CD4-positive, alpha-beta T cell treated with Interferon alpha-2 for 1 hour (primary cell): Measurements from ENCODE around the gene TPRKB.
"Not testable (repeated sequence)": the region's sequence is repeated elsewhere in the genome, so short reads cannot be mapped to it uniquely, and the experiment has no call there.

ENCODE experiments used
- DNase-seq, 2 donors: peaks; one replicate each; pipeline ENCODE4 v3.0.0-alpha.2; 2020 to 2022

The TPRKB gene

DNA sequence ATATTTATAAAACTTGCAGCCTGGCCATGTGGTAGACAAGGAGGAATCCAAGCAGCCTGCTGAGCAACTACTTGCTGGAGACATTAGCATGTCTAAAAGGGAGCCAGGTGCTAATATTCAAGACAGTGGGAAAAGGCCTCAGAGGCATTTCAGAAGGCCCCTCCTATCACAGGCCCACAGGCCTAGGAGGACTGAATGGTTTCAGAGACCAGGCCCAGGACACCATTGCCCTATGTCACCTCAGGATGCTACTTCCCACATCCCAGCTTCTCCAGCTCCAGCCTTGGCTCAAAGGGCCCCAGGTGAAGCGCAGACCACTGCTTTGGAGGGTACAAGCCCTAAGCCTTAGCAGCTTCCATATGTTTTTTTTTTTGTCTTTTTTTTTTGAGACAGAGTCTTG, 39.0 kb downstream of the TPRKB start:
- no peak for DNase-seq

DNA sequence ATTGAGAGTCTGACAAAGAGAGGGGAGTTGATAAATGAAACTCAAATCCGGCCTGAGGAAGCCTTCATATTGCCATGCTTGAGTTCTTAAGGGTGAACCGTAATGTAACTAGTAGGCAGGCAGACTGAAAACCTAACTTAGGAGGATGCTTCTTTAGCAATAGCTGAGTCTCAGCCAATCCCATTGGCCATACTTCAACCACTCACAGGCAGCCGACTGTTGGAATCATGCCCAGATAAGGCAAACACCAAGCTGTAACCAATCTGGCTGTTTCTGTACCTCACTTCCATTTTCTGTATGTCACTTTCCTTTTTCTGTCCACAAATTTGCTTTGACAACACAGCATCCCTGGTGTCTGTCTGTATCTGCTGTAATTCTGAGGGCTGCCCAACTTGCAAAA, 39.5 kb downstream of the TPRKB start:
- no peak for DNase-seq

DNA sequence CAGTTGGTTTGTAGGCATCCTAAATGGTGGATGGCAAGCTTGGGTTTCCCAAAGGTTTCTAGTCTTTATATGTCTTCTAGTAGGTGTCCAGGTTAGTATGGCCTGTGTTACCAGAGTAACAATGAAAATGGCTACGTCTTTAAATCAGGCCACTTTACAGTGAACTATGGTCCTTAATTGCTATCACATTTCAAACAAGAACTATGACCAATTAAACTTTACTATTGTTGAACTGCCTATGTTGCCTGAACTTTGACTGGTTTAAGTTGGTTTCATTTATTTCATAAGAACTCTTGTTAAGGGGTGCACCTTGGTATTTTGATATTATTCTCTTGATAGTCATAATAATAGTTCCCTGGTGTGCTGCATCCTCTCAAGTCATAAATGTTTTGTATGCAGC, 40.2 kb downstream of the TPRKB start:
- DNase-seq = not testable (repeated sequence)

DNA sequence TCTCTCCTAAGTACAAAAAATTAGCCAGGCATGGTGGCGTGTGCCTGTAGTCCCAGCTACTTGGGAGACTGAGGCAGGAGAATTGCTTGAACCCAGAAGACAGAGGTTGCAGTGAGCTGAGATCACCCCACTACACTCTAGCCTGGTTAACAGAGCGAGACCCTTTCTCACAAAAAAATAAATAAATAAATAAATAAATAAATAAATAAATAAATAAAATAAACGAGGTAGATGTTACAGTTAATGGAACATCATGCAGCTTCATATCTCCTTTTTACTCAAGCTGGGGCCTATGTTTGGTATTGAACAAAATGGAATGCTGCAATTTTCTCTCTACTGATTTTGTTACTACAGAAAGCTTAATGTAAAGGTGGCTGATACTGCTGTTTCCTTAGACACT, 40.6 kb downstream of the TPRKB start:
- not testable (repeated sequence) for DNase-seq

DNA sequence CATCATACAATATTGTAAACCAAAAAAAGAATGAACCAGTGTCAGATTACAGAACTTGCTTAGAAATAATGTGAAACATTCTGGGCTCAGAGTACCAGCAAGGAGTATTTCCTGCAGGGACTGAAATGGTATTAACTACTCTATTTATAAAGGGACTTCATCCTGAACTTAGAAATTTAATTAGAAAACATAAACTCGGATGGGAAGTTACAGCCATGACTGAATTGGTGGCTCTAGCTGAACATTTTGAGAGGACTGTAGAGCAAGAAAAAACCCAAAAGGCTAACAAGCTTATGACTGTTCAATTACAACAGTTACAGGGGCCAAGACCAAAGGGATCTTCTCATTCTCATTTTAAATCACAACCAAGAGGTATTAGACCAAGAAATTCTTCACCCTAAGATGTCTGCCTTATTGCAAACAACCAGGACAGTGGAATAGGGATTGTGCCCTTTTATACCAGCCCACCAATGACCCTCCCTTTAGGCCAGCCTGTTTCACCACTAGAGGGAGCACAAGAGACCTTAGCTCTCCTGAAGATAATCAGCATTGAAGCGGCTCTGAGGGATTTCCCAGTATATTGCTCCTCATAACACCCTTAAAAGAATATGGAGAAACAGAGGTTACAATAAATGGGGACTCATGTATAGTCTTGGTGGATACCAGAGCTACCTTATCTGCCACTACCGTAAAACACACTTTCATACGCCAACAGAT, 46.6 kb downstream of the TPRKB start:
- DNase-seq = peak in 1 of 2 donors; percentile 37

DNA sequence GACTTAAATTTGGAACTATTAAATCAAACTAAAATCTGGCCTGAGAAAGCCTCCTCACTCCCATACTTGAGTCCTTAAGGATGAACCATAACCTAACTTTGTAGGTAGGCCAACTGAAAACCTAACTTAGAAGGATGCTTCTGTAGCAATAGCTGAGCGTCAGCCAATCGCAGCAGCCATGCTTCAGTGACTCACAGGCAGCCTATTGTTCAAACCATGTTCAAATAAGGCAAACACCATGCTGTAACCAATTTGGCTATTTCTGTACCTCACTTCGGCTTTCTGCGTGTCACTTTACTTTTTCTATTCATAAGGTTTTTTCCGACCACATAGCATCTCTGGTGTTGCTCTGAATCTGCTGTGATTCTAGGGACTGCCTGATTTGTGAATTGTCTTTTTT, 48.7 kb downstream of the TPRKB start:
- DNase-seq = not testable (repeated sequence)

DNA sequence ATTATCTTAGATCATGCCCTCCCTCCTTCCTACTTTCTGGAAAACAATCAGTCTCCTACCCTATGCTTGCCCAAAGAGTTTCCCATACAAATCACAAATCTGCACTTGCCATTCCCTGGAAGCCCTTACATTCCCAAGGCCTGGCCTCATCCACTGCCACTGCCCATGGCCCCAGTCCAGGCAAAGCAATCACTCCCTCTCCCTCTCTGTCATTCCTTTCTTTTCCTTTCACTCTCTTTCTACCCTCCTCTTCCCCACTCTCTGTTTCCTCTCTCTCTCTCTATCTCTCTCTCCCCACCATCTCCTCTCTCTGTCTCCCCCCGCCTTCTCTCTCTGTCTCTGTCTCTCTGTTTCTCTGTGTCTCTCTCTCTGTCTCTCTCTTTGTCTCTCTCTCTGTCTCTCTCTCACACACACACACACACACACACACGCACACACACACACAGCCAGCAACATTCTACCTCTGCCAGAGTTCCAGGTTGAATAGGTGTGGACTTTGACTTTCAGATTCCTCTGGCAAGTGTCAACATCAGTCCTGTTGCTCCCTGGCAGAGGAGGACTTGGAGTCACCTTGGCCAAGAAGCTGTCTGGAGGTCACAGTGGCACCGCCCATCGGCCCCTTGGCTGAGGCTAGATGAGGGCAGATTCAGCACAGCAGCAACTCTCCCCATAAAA, 51.2 kb downstream of the TPRKB start:
- no peak for DNase-seq

DNA sequence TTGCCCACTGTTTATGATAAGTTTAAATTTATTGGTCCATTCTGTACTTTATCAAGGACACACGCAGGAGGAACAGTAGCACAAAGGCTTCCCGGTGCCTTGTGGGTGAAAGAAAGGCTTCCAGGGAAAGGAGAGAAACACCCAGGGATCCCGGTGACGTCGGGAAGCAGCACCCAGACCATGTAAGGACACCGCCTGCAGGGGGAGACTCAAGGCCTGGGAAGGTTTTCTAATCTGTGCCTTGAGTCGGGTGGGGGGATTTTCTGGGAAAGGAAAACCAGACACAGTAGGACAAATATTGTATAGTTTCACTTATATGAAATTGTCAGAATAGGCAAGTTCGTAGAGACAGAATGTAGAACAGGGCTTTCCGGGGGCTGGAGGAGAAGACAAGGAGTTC, 52.2 kb downstream of the TPRKB start:
- not testable (repeated sequence) for DNase-seq

DNA sequence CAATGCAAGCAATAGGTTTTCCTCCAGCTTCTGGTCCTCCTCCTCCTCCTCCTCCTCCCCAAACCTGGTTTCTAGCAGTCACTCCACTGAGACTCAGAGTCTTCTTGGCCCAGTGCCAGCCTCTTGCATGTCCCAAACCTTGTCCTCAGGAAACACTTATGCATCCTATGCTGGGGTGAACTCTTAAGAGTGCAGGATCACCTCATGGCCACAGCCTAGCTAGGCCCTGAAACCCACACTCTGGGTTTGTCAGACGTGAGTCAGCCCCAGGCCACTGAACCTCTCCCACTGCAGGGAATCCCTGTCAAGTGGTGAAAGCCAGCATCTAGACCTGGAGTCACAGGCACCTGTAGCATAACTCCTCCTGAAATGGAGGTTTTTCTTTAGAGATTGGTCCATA, 52.8 kb downstream of the TPRKB start:
- DNase-seq = not testable (repeated sequence)

DNA sequence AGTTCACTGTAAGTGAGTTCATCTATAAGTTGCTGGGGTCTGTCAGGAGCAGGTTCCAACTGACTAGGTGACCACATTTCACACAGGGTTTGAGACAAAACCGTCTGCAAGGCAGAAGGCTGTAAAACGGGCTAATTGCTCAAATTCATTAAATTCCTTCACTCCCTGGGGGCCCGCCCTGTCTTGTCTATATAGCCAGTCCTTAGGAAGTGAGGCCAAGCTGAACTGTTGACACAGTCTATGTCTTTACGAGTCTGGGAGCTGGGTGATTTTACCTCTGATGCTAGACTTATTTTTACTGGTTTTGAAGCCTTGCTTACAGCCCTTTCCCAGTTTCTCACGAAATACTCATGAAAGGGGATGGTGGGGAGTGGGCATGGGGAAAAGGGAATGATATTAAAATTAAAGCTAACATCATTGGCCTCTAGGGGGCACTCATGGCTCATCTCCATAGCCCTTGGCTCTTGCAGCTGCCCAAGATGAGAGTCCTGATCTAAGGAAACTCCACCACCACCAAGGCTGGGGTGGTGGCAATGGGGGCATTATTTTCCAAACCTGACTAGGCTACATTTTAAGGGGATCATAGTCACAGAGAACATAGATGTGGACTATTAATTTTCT, 57.1 kb downstream of the TPRKB start:
- peak in 1 of 2 donors; percentile 5 for DNase-seq
